HG03095 (cell line): ENCODE data around the gene RHEB.

Experiments
- ATAC-seq: cut with Tn5 transposase; IDR thresholded peaks from one replicate; pipeline ENCODE4 v1.9.1; 2021; ENCODE audit warnings: moderate library complexity; ENCODE audit not compliant: unreplicated experiment

RHEB gene

DNA sequence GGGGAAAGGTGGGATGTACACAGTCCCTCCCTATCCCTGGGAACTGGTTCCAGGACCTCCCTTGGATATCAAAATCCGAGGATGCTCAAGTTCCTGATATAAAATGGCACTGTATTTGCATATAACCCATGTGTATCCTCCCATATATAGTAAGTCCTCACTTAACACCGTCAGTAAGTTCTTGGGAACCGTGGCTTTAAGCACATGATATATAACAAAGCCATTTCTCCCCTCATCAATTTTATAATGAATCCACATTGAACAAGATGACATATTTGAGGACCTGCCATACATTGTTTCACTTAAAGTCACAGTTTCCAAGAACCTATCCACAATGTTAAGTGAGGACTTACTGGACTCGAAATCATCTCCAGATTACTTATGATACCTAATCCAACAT lies 85.1 kb downstream of the RHEB start:
- no peak for ATAC-seq

DNA sequence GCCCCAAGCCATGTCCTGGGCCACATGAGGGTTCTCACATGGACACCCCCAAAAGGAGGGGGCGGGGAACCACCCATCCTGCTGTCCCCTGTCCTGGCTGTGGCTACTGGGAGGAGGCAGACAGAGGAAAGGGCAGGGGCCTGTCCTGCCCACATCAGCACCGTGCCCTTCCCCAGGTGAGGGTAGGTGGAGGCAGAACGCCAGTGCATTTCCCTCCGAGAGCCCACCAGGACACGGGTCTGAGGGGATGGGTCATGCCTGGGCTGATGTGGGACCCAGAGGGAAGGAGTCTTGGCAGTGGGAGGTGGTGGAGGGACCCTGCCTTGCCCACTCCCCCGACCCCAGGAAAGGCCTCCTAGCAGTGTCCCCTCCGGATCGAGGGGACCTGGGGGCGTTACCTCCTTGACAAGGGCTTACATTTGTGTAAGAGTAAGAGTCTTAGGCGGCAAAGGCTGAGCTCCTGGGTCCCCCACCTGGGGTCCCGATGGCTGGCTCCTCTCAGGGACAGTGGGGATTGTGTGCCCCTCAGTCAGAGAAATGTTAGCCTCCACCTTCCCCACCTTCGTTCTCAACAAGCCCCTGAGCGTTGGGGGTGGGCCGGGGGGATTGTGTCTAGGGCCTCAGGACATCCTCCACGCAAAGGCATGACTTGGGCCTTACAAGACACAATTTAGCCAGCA lies 85.8 kb downstream of the RHEB start:
- no peak for ATAC-seq

- no peak for ATAC-seq
These were observed 86.8 kb downstream of the RHEB start for GRCh38 chr7:151432658-151433521.

GRCh38 chr7:151431768-151432311 lies 87.9 kb downstream of the RHEB start:
- no peak for ATAC-seq

GRCh38 chr7:151431281-151431767 lies 88.4 kb downstream of the RHEB start:
- no peak for ATAC-seq

GRCh38 chr7:151430391-151431205 lies 89.1 kb downstream of the RHEB start:
- no peak for ATAC-seq

DNA sequence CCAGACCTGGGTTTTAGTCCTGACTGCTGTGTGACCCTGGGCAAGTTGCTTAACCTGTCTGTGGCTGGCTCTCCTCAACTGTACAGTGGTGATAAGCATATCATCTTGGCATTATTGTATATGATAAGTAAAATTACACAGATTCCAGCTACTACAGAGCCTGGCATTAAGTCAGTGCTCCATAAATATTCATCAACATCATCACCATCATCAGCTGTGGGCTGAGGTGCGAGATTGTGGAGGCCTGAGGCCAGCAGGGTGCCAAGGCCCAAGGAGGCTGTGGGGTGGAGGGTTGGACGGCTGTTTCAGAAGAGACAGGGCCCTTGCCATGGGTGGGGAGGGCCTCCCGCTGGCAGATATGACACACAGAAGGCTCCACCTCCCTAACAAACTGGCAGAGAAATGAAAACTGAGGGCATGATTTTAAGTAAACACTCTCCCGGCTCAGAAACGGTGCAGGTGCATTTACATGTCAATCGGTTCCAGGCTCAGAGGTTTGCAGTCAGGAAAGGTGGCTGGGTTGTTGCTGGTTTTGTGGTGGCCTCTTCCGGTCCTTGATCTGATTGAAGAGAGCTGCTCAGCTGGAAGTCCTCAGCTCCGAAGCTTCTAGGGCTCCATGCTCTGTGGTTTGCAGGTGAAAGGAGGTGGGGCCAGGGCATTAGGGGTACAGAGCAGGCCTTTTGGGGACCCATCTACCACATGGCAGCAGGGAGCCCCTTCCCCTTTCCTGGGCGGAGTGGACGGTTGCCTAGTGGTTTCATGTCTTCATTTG lies 89.9 kb downstream of the RHEB start:
- ATAC-seq, result peak; percentile 58

DNA sequence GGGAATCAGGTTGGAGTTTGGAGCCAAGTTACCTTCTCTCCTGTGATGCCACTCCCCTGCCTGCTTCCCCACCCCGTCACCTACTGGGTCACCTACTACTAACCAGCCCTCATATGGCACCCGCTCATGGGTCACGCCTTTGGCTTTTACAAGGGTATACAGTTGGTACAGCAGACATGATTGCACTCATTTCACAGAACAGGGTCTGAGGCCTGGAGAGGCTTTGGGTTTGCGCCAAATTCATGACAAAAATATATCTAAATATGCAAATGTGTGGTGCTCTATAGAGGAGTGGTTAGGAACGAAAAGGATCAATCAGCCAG lies 90.5 kb downstream of the RHEB start:
- no peak for ATAC-seq

GRCh38 chr7:151428378-151429236 lies 91.1 kb downstream of the RHEB start:
- no peak for ATAC-seq

DNA sequence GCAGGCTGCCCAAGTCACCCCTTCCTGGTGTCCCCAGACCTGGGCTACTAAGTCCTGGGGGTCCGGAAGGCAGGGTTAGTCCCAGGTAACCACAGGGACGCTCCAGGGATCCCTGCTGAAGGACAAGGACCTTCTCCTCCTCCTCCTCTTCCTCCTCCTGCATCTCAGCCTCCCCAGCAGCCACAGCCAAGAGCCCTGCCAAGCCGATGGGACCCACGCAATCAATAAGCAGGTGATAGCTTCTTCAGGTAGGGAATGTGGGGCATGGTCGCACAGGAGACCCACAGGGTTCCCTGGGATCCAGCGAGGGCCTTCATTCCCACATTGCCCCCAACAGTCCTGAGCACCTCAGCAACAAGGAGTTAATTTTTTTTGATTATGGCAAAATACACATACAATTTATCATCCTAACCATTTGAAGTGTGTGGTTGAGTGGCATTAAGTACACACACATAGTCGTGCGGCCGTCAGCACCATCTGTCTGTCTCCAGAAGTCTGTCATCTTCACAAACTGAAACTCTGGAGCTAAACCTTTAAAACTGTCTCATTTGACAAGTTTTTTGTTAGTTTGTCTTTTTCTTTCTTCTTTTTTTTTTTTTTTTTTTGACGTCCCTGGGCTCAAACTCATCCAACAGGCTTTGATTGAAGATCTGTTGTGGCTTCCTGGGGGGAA lies 91.9 kb downstream of the RHEB start:
- ATAC-seq, result no peak

GRCh38 chr7:151426904-151427704 lies 92.6 kb downstream of the RHEB start:
- no peak for ATAC-seq

DNA sequence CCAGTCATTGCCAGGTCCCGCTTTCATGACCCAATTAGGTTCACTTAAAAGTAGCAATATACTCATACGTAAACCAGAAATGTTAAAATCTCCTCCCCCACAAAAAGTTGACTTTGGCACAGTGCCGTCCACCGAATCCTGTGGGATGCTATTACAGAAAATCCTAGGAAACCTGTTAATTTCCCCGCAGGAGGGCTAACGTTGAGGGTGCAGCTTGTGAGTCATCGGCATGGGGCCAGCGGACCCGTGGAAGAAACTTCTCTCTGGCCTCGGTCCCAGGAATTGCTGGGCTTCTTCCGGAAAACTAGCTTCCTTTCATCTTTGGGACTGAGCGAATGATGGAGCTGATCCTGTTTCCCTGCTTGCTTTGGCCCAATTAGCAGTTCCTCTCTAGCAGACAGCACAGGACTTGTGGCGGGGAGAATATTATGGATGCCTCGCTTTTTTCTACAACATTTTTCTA lies 93.2 kb downstream of the RHEB start:
- no peak for ATAC-seq

DNA sequence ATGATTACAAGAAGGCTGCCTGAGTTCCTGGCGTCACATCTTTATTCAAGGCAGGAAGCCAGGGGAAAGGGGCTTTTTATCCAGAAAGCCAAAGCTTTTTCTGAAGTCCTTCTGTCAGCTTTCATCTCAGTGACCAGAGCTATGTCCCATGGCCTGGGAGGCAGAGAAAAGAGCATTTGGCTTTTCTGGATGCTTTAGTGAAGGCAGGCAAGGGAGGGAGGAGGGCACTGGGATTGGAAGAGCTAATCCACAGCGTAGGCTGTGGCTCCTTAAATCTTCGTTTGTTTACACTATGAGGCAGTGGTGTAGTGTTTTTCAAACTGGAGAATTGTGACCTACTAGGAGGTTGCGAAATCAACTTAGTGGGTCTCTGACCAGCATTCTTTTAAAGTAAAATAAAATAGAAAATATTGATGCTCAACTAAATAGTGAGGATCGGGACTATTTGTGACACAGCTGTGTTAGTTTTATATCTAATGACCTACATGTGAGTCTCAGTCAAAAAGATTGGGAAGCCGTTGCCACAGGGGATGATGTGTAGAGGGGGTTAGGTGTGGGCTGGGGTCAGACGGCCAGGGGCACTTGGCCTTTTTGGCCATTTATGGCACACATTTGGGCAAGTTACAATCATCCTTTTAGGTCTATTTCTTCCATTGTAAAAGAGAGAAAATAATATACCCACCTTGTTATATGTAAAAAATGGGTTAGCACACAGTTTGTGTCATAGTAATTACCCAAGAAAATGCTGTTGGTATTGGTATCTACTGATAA lies 93.8 kb downstream of the RHEB start:
- no peak for ATAC-seq

DNA sequence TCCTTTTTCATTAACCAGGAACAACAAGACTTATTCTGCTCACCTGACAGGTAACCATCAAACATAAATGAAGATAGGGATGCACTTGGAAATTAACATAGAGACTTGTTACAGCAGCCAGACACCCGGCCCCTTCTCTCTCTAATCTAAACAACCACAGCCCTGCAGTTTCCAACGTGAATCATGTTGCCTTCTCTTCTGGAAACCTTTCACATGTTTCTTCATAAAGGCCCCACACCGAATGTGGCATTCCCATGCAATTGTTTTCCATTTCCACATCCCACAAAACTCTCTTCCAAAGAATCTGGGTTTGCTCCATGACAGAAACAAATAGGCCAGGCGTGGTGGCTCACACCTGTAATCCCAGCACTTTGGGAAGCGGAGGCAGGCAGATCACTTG lies 94.9 kb downstream of the RHEB start:
- no peak for ATAC-seq

DNA sequence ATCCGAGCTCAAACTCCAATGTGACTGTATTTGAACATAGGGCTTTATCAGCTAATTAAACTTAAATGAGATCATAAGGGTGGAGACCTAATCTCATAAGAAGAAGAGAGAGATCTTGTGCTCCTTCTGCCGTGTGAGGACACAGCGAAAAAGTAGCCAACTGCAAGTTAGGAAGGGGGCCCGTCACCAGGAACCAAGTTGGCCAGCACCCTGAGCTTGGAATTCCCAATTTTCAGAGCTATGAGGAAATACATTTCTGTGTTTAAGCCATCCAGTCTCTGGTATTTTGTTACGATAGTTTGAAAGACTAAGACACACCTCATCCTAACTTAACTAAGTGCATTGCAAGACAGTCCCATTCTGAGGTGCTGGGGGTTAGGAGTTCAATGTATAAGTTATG lies 95.8 kb downstream of the RHEB start:
- ATAC-seq, result no peak

DNA sequence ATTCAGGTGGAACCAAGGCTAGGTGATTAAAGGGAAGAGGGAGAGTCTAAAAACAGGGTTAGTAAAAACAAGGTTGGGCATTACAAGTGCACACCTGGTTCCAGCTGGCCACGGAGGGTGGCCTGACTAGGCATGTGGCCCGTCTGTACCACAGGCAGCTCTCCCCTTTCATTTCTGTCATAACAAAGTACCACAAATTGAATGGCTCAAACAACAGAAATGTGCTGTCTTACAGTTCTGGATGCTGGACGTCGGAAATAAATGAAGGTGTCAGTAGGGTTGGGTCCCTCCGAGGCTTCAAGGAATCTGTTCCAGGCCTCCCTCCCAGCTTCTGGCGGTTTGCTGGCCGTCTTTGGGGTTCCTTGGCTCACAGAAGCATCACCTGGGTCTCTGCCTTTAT lies 96.5 kb downstream of the RHEB start:
- ATAC-seq, result no peak

DNA sequence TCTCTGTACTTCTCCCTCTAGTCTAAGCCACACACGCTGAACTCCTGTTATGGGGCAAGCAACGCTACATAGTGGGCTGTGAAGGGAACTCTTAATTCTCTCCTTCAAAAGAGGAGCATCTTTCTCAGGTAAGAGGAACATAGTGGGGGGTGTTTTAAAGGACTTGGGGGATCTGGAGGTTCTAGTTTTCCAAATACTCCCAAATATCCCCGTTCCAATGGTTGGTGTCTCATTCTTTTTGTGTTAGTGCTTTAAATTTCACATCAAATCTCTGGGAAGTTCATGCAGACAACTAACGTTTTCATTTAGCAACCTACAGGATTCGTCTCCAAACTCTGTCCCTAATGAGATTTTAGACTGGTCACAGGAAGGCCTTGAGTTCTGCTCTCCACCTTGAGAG lies 97.5 kb downstream of the RHEB start:
- ATAC-seq, result no peak
